ENCODE results near the gene VPS18. TPM values are rescaled to one million over a fixed set of nuclear protein-coding genes. Genes with fewer than 3 reads are reported as not detected.

The VPS18 gene
- total and polyA plus RNA-seq, 2 experiments from 2014 or later: 5.9 to 42.5 TPM

DNA sequence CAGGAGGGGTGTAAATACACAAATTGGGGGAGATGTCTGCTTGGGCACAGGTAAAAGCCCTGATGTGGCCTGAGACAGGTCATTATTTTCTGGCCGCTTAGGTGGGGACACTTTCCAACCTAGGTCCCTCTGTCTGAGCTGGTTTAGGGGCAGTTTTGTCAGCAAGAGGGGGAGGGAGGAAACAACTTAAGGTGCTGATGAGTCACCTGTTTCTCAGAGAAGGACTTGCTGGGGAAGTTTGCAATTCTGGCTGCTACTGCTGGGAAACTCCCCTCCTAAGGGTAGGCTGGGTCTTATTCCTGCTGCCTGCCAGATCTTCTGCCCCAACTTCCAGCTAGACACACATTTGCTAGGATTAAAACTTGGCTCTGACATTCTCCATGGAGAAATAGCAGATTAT lies 15.5 kb upstream of the VPS18 start:
- Histone ChIP-seq H3K9me2 (ENCODE audit: insufficient read depth) (no peaks in the 10 kb centered on the region), H3F3A (replicated peaks; ENCODE audit: low read depth) (no peaks in the 10 kb centered on the region), H3K4me1 (ENCODE audit: insufficient read depth) (peaks cover 9% of the 10 kb centered on the region; the same call in 1 of the 2 replicates), H2AFZ (no peak overlapping the region), H4K20me1 (replicated peaks; ENCODE audit: insufficient read depth) (no peaks in the 10 kb centered on the region), H3K27ac (ENCODE audit: low read depth) (no peak overlapping the region), H3K79me2 (replicated peaks; ENCODE audit: insufficient read depth) (no peaks in the 10 kb centered on the region), H3K4me2 (no peak overlapping the region), H3K36me3 (ENCODE audit: insufficient read depth) (no peaks in the 10 kb centered on the region), H3K27me3 (ENCODE audit: insufficient read depth) (no peaks in the 10 kb centered on the region), H3K4me3 (no peak overlapping the region)
- Mint-ChIP-seq H3K9me3 (peaks cover 7% of the 10 kb centered on the region; the same call in 2 of the 3 replicates), H3K4me3 (no peak overlapping the region), H3K27me3 (ENCODE audit: insufficient read depth, low read depth, poor library complexity) (peaks cover 13% of the 10 kb centered on the region), H3K36me3 (ENCODE audit: low read depth) (no peaks in the 10 kb centered on the region; the same call in 2 of the 3 replicates), H3K27ac (0 out of 2 replicates have a peak overlapping the region, but pooled peaks have one; percentile 19), H3K4me1 (peaks cover 12% of the 10 kb centered on the region; the same call in 2 of the 3 replicates)
- TF ChIP-seq, protein P1, sequence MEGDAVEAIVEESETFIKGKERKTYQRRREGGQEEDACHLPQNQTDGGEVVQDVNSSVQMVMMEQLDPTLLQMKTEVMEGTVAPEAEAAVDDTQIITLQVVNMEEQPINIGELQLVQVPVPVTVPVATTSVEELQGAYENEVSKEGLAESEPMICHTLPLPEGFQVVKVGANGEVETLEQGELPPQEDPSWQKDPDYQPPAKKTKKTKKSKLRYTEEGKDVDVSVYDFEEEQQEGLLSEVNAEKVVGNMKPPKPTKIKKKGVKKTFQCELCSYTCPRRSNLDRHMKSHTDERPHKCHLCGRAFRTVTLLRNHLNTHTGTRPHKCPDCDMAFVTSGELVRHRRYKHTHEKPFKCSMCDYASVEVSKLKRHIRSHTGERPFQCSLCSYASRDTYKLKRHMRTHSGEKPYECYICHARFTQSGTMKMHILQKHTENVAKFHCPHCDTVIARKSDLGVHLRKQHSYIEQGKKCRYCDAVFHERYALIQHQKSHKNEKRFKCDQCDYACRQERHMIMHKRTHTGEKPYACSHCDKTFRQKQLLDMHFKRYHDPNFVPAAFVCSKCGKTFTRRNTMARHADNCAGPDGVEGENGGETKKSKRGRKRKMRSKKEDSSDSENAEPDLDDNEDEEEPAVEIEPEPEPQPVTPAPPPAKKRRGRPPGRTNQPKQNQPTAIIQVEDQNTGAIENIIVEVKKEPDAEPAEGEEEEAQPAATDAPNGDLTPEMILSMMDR (conservative IDR thresholded peaks at IDR 0.05; ENCODE audit: low read depth in 2 of 2): no peak
- no peak for TF ChIP-seq EZH2 (IDR thresholded peaks at IDR 0.05; ENCODE audit: low read depth, unreplicated experiment)
- no peak for TF ChIP-seq CREB1 (CRISPR knock-in tag; IDR thresholded peaks at IDR 0.05; ENCODE audit: low read depth)
- TF ChIP-seq, protein P2, sequence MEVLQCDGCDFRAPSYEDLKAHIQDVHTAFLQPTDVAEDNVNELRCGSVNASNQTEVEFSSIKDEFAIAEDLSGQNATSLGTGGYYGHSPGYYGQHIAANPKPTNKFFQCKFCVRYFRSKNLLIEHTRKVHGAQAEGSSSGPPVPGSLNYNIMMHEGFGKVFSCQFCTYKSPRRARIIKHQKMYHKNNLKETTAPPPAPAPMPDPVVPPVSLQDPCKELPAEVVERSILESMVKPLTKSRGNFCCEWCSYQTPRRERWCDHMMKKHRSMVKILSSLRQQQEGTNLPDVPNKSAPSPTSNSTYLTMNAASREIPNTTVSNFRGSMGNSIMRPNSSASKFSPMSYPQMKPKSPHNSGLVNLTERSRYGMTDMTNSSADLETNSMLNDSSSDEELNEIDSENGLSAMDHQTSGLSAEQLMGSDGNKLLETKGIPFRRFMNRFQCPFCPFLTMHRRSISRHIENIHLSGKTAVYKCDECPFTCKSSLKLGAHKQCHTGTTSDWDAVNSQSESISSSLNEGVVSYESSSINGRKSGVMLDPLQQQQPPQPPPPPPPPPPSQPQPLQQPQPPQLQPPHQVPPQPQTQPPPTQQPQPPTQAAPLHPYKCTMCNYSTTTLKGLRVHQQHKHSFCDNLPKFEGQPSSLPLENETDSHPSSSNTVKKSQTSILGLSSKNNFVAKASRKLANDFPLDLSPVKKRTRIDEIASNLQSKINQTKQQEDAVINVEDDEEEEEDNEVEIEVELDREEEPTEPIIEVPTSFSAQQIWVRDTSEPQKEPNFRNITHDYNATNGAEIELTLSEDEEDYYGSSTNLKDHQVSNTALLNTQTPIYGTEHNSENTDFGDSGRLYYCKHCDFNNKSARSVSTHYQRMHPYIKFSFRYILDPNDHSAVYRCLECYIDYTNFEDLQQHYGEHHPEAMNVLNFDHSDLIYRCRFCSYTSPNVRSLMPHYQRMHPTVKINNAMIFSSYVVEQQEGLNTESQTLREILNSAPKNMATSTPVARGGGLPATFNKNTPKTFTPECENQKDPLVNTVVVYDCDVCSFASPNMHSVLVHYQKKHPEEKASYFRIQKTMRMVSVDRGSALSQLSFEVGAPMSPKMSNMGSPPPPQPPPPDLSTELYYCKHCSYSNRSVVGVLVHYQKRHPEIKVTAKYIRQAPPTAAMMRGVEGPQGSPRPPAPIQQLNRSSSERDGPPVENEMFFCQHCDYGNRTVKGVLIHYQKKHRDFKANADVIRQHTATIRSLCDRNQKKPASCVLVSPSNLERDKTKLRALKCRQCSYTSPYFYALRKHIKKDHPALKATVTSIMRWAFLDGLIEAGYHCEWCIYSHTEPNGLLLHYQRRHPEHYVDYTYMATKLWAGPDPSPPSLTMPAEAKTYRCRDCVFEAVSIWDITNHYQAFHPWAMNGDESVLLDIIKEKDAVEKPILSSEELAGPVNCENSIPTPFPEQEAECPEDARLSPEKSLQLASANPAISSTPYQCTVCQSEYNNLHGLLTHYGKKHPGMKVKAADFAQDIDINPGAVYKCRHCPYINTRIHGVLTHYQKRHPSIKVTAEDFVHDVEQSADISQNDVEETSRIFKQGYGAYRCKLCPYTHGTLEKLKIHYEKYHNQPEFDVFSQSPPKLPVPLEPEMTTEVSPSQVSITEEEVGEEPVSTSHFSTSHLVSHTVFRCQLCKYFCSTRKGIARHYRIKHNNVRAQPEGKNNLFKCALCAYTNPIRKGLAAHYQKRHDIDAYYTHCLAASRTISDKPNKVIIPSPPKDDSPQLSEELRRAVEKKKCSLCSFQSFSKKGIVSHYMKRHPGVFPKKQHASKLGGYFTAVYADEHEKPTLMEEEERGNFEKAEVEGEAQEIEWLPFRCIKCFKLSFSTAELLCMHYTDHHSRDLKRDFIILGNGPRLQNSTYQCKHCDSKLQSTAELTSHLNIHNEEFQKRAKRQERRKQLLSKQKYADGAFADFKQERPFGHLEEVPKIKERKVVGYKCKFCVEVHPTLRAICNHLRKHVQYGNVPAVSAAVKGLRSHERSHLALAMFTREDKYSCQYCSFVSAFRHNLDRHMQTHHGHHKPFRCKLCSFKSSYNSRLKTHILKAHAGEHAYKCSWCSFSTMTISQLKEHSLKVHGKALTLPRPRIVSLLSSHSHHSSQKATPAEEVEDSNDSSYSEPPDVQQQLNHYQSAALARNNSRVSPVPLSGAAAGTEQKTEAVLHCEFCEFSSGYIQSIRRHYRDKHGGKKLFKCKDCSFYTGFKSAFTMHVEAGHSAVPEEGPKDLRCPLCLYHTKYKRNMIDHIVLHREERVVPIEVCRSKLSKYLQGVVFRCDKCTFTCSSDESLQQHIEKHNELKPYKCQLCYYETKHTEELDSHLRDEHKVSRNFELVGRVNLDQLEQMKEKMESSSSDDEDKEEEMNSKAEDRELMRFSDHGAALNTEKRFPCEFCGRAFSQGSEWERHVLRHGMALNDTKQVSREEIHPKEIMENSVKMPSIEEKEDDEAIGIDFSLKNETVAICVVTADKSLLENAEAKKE (CRISPR knock-in tag; IDR thresholded peaks at IDR 0.05): no peak
- no peak for TF ChIP-seq ZNF331 (CRISPR knock-in tag; IDR thresholded peaks at IDR 0.05; ENCODE audit: low read depth)
- TF ChIP-seq EZH2phosphoT487 (IDR thresholded peaks at IDR 0.05; ENCODE audit: unreplicated experiment): no peak
- no peak for TF ChIP-seq NANOG (IDR thresholded peaks at IDR 0.05; ENCODE audit: borderline replicate concordance)
- TF ChIP-seq POLR2AphosphoS5 (IDR thresholded peaks at IDR 0.05; ENCODE audit: low read depth): no peak
- no peak for TF ChIP-seq STAT1 (IDR thresholded peaks at IDR 0.05; ENCODE audit: unreplicated experiment)
- TF ChIP-seq, protein P3, sequence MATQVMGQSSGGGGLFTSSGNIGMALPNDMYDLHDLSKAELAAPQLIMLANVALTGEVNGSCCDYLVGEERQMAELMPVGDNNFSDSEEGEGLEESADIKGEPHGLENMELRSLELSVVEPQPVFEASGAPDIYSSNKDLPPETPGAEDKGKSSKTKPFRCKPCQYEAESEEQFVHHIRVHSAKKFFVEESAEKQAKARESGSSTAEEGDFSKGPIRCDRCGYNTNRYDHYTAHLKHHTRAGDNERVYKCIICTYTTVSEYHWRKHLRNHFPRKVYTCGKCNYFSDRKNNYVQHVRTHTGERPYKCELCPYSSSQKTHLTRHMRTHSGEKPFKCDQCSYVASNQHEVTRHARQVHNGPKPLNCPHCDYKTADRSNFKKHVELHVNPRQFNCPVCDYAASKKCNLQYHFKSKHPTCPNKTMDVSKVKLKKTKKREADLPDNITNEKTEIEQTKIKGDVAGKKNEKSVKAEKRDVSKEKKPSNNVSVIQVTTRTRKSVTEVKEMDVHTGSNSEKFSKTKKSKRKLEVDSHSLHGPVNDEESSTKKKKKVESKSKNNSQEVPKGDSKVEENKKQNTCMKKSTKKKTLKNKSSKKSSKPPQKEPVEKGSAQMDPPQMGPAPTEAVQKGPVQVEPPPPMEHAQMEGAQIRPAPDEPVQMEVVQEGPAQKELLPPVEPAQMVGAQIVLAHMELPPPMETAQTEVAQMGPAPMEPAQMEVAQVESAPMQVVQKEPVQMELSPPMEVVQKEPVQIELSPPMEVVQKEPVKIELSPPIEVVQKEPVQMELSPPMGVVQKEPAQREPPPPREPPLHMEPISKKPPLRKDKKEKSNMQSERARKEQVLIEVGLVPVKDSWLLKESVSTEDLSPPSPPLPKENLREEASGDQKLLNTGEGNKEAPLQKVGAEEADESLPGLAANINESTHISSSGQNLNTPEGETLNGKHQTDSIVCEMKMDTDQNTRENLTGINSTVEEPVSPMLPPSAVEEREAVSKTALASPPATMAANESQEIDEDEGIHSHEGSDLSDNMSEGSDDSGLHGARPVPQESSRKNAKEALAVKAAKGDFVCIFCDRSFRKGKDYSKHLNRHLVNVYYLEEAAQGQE (IDR thresholded peaks at IDR 0.05; ENCODE audit: unreplicated experiment): no peak
- no peak for TF ChIP-seq ZNF114 (CRISPR knock-in tag; IDR thresholded peaks at IDR 0.05)
- TF ChIP-seq JUNB (IDR thresholded peaks at IDR 0.05; ENCODE audit: unreplicated experiment): no peak
- TF ChIP-seq, protein P4, sequence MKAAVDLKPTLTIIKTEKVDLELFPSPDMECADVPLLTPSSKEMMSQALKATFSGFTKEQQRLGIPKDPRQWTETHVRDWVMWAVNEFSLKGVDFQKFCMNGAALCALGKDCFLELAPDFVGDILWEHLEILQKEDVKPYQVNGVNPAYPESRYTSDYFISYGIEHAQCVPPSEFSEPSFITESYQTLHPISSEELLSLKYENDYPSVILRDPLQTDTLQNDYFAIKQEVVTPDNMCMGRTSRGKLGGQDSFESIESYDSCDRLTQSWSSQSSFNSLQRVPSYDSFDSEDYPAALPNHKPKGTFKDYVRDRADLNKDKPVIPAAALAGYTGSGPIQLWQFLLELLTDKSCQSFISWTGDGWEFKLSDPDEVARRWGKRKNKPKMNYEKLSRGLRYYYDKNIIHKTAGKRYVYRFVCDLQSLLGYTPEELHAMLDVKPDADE (IDR thresholded peaks at IDR 0.05): no peak
- DNase-seq (ENCODE audit: low spot score): no peak
- ATAC-seq: no peak; the same call in 1 of the 3 replicates
